Stimulated activated CD4-positive, alpha-beta T cell treated with anti-CD3 and anti-CD28 coated beads, Interleukin-1b, Interleukin-23, amount 100 ng/mL, for 24 hours (primary cell): ENCODE data around the gene ANKMY1.

Source experiments
- DNase-seq, 4 experiments: peaks; one replicate each; pipeline ENCODE4 v3.0.0-alpha.2; 2020; ENCODE audit warnings: low read depth in 4 of 4, low spot score in 1 of 4

The ANKMY1 gene

GRCh38 chr2:240594511-240595380 is 37.0 kb upstream of the ANKMY1 start:
- DNase-seq: no peak

DNA sequence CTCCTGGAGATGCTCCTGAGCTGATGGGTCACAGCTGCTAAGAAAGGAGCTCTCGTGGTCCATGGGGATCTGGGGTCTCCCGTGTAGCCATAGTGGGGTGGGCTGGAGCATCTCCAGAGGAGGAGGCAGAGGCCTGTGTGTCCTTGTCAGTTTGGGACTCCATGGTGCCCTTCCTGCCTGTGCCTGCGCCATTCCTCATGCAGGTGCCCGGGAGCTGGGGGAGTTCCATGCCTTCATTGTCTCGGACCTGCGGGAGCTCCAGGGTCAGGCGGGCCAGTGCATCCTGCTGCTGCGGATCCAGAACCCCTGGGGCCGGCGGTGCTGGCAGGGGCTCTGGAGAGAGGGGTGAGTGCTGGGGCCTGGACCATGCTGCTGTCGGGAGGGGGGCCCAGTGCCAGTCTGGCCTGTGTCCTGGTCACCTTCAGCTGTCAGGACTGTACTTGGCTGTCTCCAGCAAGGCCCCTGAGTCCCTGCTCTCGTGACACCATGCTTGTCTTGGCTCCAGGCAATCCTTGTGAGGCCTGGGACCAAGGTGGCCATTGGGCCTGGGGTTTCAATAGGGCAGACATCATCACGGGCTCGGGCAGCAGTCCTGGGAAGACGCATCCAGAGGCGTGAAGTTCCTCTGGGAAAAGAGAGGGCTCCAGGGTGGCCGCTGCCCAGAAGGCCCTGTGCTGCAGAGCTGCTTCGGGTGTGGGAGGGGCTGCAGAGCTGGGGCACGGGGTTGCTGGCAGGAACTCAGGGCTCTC is 36.1 kb upstream of the ANKMY1 start:
- no peak for DNase-seq

DNA sequence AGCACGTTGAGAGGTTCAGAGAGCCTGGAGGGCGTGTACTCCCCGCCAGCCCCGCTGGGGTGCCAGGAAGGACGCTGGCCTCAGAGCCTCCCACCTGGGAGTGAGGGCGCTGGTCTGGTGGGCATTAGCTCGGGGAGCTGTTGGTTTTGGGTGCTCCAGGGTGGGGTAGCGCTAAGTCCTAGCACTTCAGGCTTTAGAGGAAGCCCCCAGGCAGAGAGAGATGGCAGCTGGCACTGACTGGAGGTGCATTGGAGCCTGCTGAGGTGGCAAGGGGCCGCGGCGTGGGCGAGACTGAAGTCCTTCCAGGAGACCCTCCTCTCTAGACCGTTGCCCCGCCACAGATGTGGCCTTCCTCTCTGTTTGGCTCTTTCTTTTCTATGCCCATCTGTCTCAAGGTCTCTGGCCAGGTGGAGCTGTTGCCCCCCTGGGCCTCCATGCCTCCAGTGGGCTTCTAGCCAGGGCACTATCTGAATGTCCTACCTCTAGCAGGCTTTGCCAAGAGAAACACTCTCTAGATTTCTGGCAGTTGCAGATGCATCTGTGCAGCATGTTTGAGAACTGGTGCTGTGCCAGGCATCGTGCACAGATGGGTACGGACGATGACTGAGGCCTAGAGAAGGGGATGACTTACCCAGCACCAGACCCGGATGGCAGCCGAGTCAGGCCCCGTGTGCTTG is 35.4 kb upstream of the ANKMY1 start:
- DNase-seq: no peak

DNA sequence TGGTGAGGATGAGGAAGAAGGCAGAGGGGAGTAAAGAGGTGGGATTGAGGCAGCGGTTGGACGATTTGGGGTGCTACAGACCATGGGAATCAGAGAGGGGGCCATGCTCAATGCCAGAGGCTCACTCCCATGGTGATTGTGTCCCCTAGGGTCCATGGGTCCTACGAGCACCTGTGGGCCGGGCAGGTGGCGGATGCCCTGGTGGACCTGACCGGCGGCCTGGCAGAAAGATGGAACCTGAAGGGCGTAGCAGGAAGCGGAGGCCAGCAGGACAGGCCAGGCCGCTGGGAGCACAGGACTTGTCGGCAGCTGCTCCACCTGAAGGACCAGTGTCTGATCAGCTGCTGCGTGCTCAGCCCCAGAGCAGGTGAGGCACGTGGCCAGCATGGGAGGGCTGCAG is 34.0 kb upstream of the ANKMY1 start:
- no peak for DNase-seq

DNA sequence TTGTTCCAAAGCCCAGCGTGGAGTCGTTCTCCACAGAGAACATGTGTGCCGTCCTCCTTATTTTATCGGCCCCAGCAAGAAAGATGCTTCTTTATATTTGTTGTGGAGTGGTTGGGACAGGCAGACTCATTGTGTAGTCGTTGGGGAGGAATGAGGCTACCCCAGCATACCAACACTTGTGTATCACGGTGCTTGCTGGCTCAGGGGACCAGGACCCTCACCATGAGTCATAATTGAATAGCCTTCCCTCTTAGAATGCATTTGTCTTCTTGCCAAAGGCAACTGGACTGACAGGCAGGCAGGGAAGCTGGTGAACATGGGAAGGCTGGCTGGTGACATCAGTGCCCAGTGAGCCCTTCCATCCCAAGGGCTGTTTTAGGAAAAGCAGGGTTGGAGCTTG is 33.4 kb upstream of the ANKMY1 start:
- DNase-seq: no peak

- DNase-seq: no peak
Observed at GRCh38 chr2:240590681-240591111, 32.9 kb upstream of the ANKMY1 start.

- DNase-seq: no peak
Observed at GRCh38 chr2:240589850-240590525, 32.2 kb upstream of the ANKMY1 start.

DNA sequence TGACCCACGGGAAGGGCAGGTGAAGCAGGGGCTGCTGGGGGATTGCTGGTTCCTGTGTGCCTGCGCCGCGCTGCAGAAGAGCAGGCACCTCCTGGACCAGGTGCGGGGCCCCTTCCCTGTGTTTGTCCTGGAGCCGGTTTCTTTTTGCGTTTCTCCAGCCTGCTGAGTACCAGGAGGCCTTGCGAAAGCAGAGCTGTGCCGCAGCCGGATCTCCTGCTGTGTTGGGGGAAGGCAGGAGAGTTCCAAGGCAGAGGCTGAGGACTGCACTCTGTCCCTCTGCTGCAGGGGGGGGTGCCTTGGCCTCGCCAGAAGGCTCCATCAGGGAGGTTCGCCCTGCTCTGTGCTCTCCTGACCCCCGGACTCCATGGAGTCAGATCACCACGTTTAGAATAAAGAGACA is 31.6 kb upstream of the ANKMY1 start:
- DNase-seq: no peak

DNA sequence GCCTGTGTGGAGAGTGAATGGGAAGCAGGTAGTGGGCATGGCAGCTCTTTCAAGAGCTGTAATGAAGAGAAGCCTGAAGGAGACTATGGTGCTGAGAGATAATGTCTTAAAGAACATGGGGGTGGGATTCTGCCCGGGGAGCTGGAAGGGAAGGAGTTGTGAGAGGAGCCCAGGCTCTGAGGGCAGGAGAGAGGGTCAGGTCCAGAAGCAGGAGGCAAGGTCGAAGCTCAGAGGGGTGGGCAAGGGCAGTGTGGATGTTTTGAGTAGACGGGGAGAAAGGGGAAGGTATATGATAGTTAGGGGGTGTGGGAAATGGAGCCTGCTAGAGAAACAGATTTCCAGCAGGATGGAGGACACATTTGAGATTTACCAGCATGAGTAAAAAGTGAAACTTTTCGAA is 30.9 kb upstream of the ANKMY1 start:
- no peak for DNase-seq

GRCh38 chr2:240588006-240588655 is 30.3 kb upstream of the ANKMY1 start:
- DNase-seq: no peak

GRCh38 chr2:240586919-240587800 is 29.4 kb upstream of the ANKMY1 start:
- DNase-seq: peak in 1 of 4 experiments; percentile 34

DNA sequence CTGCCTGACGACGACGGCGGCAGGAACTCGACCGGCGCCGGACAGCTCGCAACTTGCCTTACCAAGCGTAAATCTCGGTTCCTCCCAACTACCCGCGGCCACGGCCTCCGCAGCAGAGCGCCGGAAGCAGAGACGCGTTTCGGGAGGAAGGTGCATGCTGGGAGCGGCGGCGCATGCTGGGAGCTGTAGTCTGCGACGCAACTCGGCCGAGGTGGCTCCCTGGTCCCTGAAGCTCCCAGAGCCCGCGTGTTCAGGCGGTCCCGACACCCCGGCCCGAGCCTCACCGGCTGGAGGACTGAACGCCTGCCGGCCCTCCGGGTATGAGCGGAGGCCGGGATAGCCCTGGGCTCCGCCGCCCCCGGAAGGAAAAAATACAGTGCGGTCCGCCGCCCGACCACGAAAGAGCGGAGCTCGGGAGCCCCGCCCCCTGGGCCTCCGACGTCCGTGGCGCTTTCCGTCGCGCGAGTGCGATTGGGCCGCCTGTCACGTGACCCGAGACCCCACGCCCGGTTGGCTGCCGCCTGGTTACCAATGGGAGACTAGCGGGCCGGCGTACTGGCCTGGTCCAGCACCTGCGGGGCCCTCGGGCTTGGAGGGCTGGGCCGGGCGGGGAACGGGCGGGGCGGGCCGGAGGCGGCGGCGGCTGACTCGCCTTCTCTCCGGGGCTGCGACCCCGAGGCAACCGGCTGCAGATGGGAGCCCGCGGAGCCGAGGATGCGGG is 28.6 kb upstream of the ANKMY1 start, which contains the start of gene CAPN10:
CAPN10 (plus strand) TSS at position 537 of the 721 bp plus-strand sequence; CDS start at position 715, 178 bp downstream.
- DNase-seq: peak; percentile 87 to 95 (median 93)

GRCh38 chr2:240585681-240586197 is 28.0 kb upstream of the ANKMY1 start:
- no peak for DNase-seq

GRCh38 chr2:240585101-240585500 is 27.3 kb upstream of the ANKMY1 start:
- DNase-seq: no peak

GRCh38 chr2:240584486-240585031 is 26.8 kb upstream of the ANKMY1 start:
- no peak for DNase-seq

DNA sequence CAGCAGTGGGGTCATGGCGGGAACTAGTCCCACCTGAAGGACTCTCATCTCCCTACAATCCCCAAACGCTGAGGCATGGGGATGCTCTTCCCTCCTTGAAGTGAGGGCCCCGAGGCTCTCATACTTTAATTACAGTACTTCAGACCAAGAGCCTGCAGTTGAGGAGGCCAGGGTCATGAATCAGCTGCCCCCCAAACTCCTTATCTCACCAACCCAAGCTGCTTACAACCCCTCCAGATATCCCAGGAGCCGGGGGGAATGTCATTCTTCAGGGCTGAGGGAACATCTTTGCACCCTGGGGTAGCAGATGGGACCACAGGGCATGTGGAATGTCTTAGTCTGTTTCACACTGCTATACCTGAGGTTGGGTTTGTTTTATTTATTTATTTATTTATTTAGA is 26.0 kb upstream of the ANKMY1 start:
- no peak for DNase-seq

DNA sequence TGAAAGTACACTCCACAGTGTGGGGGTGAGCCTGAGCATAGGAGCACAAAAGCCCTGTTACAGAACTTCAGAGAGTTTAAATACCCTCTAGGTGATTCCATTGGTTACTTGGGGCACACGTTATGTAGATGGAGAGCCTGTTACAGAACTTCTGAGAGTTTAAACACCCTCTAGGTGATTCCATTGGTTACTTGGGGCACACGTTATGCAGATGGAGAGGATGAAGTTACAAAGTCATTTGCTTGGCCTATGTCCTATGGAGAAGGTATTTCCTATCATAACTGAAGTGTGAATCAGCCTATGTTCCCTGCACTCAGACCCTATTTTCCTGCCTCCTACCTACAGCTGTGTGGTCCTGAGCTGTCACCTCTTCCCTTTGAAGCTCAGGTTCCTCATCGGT is 25.0 kb upstream of the ANKMY1 start:
- DNase-seq: no peak

DNA sequence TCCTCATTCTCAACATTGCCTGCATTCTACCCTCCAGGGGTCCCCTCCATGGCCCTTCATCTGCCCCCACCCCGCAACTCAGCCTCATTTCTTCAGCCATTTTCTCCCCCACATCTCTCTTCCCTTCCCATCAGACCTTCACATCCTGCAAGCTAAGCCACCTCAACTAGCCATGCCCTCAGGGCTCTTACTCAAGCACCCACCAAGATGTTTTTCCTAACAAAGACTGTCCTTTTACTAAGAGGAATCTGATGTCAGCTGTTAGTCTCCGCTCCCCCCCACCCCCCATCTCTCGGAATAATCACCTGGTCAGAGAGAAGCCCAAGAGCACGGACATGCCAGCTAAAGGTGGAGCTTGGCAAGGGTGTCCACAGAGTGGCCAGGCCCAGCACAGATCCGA is 24.0 kb upstream of the ANKMY1 start:
- no peak for DNase-seq
